ENCODE measurements around the gene DHRS12. TPM values are rescaled to one million over a fixed set of nuclear protein-coding genes. Genes with fewer than 3 reads are reported as not detected.
A peak's percentile ranks its signal among the peaks of the same experiment; 100 is the strongest.

The DHRS12 gene
- total RNA-seq, 1 experiment from 2014 or later, result 2.6 TPM

GRCh38 chr13:51770681-51771417 is 33.1 kb downstream of the DHRS12 start:
- Histone ChIP-seq H3K27ac (ENCODE audit: low read length) (no peak overlapping the region), H3K79me2 (ENCODE audit: low read length) (no peaks in the 10 kb centered on the region), H4K20me1 (ENCODE audit: low read length) (no peaks in the 10 kb centered on the region), H3K9me2 (replicated peaks; ENCODE audit: low read length) (no peaks in the 10 kb centered on the region), H3K4me3 (ENCODE audit: low read length) (no peak overlapping the region), H3K4me2 (ENCODE audit: low read length) (no peak overlapping the region), H3K9me3 (ENCODE audit: low read length) (no peaks in the 10 kb centered on the region), H2AFZ (ENCODE audit: low read length) (no peak overlapping the region), H3K36me3 (ENCODE audit: low read depth, low read length) (no peaks in the 10 kb centered on the region), H3K27me3 (ENCODE audit: low read length) (no peaks in the 10 kb centered on the region), H3K4me1 (ENCODE audit: insufficient read depth, low read length) (no peaks in the 10 kb centered on the region), H3F3A (ENCODE audit: low read length, unreplicated experiment) (no peaks in the 10 kb centered on the region), H3K9ac (ENCODE audit: low read length) (no peak overlapping the region)
- BruUV-seq (replicated peaks), result no TSS peak
- ATAC-seq, result no peak
- TF ChIP-seq EZH2 (IDR thresholded peaks at IDR 0.05; ENCODE audit: low read length, unreplicated experiment), result no peak
- no peak for TF ChIP-seq EZH2phosphoT487 (IDR thresholded peaks at IDR 0.05; ENCODE audit: borderline replicate concordance, low read length)
- TF ChIP-seq CTCF (conservative IDR thresholded peaks at IDR 0.05; ENCODE audit: low read depth, low read length), result no peak
- intact Hi-C loops (cut with micrococcal nuclease), result no loop called here
- POLR2A ChIA-PET (ENCODE audit: unreplicated experiment), result no interaction called here
- CTCF ChIA-PET, result no interaction called here
- no peak for DNase-seq

DNA sequence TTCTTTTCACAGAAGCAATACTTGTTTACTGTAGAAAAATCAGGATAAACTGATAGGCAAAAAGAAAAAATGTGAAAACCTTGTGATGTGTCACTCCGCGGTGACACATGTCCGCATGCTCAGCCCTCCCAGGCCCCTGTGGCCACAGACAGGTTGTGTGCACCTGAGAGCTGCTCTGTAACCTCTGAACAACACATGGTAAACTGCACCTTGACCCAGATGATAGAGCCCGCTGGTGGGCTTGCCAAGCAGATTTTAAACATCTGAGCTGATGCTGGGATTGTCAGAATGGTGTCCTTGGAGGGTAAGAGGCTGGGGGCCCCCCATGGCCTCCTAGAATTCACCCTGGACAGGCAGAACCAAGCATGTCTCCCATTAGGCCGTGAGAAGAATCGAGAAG is 33.8 kb downstream of the DHRS12 start:
- no peak overlapping the region for H2AFZ ChIP-seq (ENCODE audit: low read length)
- H3K9me3 ChIP-seq (ENCODE audit: low read length), result no peaks in the 10 kb centered on the region
- H4K20me1 ChIP-seq (ENCODE audit: low read length), result no peaks in the 10 kb centered on the region
- H3K9me2 ChIP-seq (replicated peaks; ENCODE audit: low read length), result no peaks in the 10 kb centered on the region
- DNase-seq, result no peak
- H3K27me3 ChIP-seq (ENCODE audit: low read length), result no peaks in the 10 kb centered on the region
- TF ChIP-seq EZH2phosphoT487 (IDR thresholded peaks at IDR 0.05; ENCODE audit: borderline replicate concordance, low read length) (no peak), EZH2 (IDR thresholded peaks at IDR 0.05; ENCODE audit: low read length, unreplicated experiment) (no peak), CTCF (conservative IDR thresholded peaks at IDR 0.05; ENCODE audit: low read depth, low read length) (no peak)
- no peak overlapping the region for H3K27ac ChIP-seq (ENCODE audit: low read length)
- H3K4me1 ChIP-seq (ENCODE audit: insufficient read depth, low read length), result no peaks in the 10 kb centered on the region
- CTCF ChIA-PET, result no interaction called here
- H3K4me2 ChIP-seq (ENCODE audit: low read length), result no peak overlapping the region
- POLR2A ChIA-PET (ENCODE audit: unreplicated experiment), result no interaction called here
- H3K4me3 ChIP-seq (ENCODE audit: low read length), result no peak overlapping the region
- intact Hi-C loops (cut with micrococcal nuclease), result no loop called here
- TSS peak; percentile 7 for BruUV-seq (replicated peaks)
- ATAC-seq, result no peak
- H3K9ac ChIP-seq (ENCODE audit: low read length), result no peak overlapping the region
- no peaks in the 10 kb centered on the region for H3K36me3 ChIP-seq (ENCODE audit: low read depth, low read length)
- no peaks in the 10 kb centered on the region for H3F3A ChIP-seq (ENCODE audit: low read length, unreplicated experiment)
- H3K79me2 ChIP-seq (ENCODE audit: low read length), result no peaks in the 10 kb centered on the region

GRCh38 chr13:51769455-51770127 is 34.4 kb downstream of the DHRS12 start:
- no peaks in the 10 kb centered on the region for H4K20me1 ChIP-seq (ENCODE audit: low read length)
- 0 out of 2 replicates have a peak, but pooled peaks cover 1% of the 10 kb centered on the region for H3K4me1 ChIP-seq (ENCODE audit: insufficient read depth, low read length)
- ChIA-PET CTCF (no interaction called here), POLR2A (ENCODE audit: unreplicated experiment) (no interaction called here)
- H3K4me3 ChIP-seq (ENCODE audit: low read length), result no peak overlapping the region
- H3K36me3 ChIP-seq (ENCODE audit: low read depth, low read length), result no peaks in the 10 kb centered on the region
- no peak overlapping the region for H3K27ac ChIP-seq (ENCODE audit: low read length)
- DNase-seq (no peak), ATAC-seq (no peak)
- BruUV-seq (replicated peaks), result no TSS peak
- no peaks in the 10 kb centered on the region for H3K9me2 ChIP-seq (replicated peaks; ENCODE audit: low read length)
- H3K9ac ChIP-seq (ENCODE audit: low read length), result no peak overlapping the region
- no peaks in the 10 kb centered on the region for H3F3A ChIP-seq (ENCODE audit: low read length, unreplicated experiment)
- H3K27me3 ChIP-seq (ENCODE audit: low read length), result no peaks in the 10 kb centered on the region
- H3K4me2 ChIP-seq (ENCODE audit: low read length), result no peak overlapping the region
- no peak for TF ChIP-seq EZH2 (IDR thresholded peaks at IDR 0.05; ENCODE audit: low read length, unreplicated experiment)
- no peak overlapping the region for H2AFZ ChIP-seq (ENCODE audit: low read length)
- intact Hi-C loops (cut with micrococcal nuclease), result no loop called here
- no peaks in the 10 kb centered on the region for H3K79me2 ChIP-seq (ENCODE audit: low read length)
- H3K9me3 ChIP-seq (ENCODE audit: low read length), result no peaks in the 10 kb centered on the region
